AG09309 (cell line): ENCODE results near the gene C3orf20.
"Not testable (repeated sequence)": the region's sequence is repeated elsewhere in the genome, so short reads cannot be mapped to it uniquely, and the experiment has no call there.

Experiments
- DNase-seq: peaks from one replicate; pipeline ENCODE4 v3.0.0-alpha.2; 2010; ENCODE audit warnings: low read depth
- H3K4me3 ChIP-seq: 2 replicates; pipeline ENCODE4 v1.5.1; 2011; ENCODE audit warnings: mild to moderate bottlenecking, low read depth, low read length, moderate library complexity; ENCODE audit not compliant: control insufficient read depth
- TF ChIP-seq, protein P1 (sequence below): IDR thresholded peaks from 2 replicates; pipeline ENCODE4 v1.5.1; 2011; ENCODE audit warnings: mild to moderate bottlenecking, low read depth, low read length, inconsistent platforms; ENCODE audit not compliant: insufficient read depth, control insufficient read depth; ENCODE audit errors: missing control alignments

The C3orf20 gene

DNA sequence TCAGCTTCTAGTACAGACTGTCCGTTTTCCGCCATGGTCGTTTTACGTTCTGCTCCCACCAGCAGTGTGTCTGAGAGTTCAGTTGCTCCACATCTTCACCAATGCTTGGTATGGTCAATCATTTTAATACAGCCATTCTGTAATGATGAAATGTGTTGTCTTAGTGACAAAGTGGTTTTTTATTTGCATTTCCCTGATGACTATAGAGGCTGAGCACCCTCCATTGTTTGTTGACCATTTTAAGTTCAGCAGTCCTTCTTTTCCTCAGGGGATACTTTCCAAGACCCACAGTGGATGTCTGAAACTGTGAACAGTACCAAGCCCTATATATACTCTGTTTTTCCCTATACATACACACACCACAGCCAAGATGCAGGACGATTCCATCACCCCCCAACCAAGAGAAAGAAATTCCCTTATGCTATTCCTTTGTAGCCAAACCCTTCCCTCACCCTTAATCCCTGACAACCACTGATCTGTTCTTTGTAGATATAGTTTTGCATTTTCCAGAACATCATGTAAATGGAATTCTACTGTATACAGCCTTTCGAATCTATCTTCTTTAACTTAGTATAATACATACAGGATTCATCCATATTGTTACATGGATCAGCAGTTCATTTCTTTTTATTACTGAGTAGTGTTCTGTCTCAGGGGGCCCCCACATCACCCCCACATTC, 55.9 kb downstream of the C3orf20 start:
- TF ChIP-seq, protein P1, sequence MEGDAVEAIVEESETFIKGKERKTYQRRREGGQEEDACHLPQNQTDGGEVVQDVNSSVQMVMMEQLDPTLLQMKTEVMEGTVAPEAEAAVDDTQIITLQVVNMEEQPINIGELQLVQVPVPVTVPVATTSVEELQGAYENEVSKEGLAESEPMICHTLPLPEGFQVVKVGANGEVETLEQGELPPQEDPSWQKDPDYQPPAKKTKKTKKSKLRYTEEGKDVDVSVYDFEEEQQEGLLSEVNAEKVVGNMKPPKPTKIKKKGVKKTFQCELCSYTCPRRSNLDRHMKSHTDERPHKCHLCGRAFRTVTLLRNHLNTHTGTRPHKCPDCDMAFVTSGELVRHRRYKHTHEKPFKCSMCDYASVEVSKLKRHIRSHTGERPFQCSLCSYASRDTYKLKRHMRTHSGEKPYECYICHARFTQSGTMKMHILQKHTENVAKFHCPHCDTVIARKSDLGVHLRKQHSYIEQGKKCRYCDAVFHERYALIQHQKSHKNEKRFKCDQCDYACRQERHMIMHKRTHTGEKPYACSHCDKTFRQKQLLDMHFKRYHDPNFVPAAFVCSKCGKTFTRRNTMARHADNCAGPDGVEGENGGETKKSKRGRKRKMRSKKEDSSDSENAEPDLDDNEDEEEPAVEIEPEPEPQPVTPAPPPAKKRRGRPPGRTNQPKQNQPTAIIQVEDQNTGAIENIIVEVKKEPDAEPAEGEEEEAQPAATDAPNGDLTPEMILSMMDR: no peak
- no peak for DNase-seq
- no peak overlapping the region for H3K4me3 ChIP-seq

DNA sequence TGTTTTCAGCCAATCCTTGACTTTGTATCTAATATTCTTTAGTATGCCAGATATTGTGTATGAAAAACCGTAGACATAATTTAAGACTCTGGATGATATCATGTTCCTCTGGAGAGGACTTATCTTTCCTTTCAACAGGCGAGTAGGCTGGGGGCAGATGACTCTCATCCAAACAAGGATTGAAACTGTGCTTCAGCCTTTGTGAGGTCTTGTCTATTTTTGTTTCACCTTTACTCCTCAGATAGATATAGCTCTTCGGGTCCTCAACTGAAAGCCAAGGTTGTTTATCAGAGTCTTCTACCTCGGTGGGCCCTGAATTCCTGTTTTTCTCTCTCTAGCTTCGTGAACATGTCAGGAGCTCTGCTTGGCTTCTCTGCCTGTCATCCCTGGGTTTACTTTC, 66.0 kb downstream of the C3orf20 start:
- TF ChIP-seq, protein P1: no peak
- H3K4me3 ChIP-seq: no peak overlapping the region
- DNase-seq: no peak

DNA sequence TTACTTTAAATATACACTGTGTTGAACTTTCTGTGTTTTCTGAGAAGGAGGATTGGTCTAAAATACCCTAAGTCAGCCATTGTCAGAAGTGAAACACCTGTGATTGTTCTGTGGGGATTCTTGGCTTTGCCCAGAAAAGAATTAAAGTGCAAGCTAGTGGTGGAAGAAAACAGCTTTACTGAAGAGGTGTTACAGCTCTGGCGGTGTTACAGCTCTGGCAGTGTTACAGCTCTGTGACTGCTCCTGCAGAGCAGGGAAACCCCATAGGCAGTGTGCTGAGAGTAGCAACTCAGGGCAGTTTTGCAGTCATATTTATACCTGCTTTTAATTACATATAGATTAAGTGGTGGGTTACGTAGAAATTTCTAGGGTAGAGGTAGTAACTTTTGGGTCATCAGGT, 66.6 kb downstream of the C3orf20 start:
- no peak overlapping the region for H3K4me3 ChIP-seq
- DNase-seq: no peak
- TF ChIP-seq, protein P1: no peak

DNA sequence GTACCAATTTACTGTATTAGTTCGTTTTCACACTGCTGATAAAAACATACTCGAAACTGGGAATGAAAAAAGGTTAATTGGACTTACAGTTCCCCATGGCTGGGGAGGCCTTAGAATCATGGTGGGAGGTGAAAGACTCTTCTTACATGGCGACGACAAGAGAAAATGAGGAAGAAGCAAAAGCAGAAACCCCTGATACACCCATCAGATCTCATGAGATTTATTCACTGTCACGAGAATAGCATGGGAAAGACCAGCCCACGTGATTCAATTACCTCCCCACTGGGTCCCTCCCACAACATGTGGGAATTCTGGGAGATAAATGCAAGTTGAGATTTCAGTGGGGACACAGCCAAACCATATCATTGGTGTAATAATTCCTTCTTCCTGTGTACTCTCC, 69.6 kb downstream of the C3orf20 start:
- TF ChIP-seq, protein P1: no peak
- no peak for DNase-seq
- no peak overlapping the region for H3K4me3 ChIP-seq

DNA sequence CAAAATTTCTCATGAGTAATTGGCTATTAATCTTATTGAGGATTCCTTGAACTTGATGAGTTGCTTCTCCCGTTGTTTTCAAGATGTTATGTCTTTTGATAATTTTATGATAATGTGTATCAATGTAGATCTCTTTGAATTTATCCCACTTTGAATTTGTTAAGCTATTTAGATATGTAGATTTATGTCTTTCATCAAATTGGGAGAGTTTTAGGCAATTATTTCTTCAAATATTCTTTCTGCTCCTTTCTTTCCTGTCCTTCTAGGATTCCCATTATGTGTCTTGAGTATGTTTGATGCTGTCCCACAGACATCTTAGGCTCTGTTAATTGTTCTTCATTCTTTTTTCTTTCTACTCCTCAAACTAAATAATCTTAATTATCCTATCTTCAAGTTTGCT, 75.7 kb downstream of the C3orf20 start:
- TF ChIP-seq, protein P1: no peak
- no peak overlapping the region for H3K4me3 ChIP-seq
- no peak for DNase-seq

DNA sequence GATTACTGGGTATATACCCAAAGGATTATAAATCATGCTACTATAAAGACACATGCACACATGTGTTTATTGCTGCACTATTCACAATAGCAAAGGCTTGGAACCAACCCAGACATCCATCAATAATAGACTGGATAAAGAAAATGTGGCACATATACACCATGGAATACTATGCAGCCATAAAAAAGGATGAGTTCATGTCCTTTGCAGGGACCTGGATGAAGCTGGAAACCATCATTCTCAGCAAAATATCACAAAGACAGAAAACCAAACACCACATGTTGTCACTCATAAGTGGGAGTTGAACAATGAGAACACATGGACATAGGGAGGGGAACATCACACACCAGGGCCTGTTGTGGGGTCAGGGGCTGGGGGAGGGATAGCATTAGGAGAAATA, 78.0 kb downstream of the C3orf20 start:
- DNase-seq: not testable (repeated sequence)

DNA sequence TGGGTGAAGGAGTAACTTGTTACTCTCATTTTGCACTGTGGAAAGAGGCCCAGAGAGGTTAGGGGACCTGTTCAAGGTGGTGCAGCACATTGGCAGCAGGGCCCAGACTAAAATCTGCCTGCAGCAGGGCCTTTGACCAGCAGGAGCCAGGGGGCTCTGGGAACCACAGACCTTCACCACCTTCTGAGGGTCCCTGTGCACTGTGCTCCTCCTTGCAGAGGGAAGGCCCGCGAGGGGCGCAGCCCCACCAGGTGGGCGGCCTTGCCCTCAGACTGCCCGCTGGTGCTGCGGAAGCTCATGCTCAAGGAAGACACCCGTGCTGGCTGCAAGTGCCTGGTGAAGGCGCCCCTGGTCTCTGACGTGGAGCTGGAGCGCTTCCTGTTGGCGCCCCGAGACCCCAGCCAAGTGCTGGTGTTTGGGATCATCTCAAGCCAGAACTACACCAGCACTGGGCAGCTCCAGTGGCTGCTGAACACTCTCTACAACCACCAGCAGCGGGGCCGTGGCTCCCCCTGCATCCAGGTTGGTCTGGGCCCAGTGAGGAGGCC, 82.3 kb downstream of the C3orf20 start:
- no peak for DNase-seq
- TF ChIP-seq, protein P1: no peak
- H3K4me3 ChIP-seq: no peak overlapping the region

More for the DNA sequence above, 78.0 kb downstream of the C3orf20 start:
- H3K4me3 ChIP-seq: not testable (repeated sequence)
